Stimulated activated CD4-positive, alpha-beta T cell treated with anti-CD3 and anti-CD28 coated beads, Interleukin-12 subunit alpha, Interleukin-12 subunit beta, amount 100 ng/mL, for 24 hours (primary cell): ENCODE measurements around the gene MPPED1.

Experiments used
- DNase-seq, 2 experiments: peaks; one replicate each; pipeline ENCODE4 v3.0.0-alpha.2; 2020; ENCODE audit warnings: low read depth in 2 of 2

Gene MPPED1

DNA sequence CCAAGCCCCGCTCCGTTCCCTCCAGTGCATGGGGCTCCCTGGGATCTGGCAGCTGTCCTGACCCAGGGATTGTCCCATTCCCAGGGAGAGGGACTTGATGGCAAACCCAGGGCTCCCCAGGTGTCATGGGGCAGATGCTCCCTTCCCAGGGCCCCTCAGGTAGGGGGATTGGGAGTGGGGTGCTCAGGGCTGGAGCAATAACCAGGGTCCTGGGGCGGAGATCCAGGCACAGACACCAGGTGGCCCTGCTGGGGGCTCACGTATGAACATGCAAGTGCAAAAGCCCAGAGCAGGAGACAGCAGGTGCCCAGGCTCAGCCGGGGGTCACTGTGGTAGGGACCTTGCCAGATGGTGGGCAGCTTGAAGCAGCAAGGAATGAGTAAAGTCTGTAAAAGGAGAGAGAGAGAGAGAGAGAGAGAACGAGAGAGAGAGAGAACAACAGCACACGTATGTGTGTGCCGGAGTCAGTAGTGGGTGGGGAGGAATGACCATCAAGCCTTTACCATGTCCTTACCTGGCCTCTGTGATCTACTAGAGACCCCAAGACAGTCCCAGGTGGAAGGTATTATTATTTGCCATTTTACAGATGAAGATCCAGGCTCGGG lies 19.3 kb upstream of the MPPED1 start:
- no peak for DNase-seq

DNA sequence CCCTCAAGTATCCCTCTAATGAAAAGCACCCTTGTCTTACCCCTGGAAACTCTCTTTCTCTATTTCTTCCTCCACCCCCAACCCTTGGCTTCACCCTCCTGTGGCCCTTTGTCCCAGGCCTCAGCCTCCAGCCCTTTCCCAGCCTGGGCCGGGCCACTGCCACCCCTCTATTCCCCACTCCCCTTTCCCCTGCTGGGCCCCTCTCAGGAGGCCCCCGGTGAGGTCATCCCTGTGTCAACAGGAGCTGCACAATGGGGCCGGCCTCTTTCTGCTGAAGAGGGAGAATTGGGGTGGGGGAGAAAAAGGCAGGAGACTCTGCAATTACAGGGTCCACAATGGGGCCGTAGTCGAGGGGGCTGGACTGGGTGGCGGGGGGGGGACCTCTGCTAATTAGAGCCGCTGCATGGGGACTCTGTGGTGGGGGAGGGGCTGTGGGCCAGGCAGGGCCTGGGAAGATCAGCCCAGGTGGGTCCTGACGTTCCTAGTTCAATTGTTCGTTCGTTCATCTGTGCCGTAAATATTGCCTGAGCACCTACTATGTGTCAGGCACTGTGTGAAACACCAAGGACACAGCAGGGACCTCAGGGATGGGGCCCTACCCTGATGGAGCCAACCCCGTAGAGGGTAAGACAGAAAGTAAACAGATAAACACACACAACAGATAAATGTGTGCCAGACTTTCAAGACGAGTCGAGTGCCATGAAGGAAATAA lies 18.5 kb upstream of the MPPED1 start:
- DNase-seq = no peak

DNA sequence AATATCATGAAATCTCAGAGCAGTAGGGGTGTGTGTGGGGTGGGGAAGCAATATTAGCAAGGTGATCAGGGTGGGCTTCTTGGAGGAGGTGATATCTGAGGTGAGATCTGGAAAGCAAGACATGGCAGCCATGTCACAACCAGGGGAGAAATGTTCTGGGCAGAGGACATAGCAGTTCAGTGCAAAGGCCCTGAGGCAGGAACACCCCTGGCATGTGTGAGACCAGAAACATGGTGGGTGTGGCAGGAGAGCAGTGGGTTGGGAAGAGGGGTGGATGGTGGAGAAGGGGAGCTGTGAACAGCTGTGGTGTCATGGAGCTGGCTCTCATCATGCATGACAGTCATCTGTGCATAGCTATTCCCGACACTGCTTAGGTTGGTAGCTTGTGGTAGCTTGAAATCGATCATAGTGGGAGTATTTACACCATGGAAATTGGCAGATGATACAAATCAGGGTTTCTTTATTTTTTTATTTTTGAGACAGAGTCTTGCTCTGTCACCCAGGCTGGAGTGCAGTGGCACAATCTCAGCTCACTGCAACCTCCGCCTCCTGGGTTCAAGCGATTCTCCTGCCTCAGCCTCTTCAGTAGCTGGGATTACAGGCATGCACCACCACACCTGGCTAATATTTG lies 17.9 kb upstream of the MPPED1 start:
- DNase-seq = no peak

DNA sequence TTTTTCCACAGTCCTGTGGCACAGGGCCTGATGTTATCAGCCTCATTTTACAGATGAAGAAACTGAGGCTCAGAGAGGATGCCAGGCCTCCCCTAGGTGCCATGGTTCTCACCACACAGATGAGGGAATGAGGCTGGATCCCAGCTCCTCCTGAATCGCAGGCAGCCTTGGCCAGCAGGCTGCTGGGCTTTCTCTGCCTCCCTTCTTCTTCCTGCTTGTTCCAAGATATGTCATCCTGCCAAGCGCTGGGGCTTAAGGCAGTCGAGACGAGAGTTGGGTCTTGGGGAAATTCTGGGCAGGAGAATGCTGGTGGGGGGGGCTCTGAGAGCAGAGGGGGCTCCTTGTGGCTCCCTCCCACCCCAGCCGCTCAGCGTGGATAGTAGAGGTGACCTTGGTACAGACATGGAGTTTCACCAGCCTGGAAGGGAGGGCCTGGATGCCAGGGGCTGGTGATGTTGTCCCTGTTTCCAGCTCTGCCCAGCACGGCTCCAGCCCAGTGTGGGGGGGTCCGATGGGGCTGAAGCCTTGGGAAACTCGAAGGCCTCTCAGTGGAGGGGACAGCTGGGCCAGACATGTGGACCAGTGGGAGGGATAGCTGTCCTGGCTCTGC lies 16.6 kb upstream of the MPPED1 start:
- no peak for DNase-seq

DNA sequence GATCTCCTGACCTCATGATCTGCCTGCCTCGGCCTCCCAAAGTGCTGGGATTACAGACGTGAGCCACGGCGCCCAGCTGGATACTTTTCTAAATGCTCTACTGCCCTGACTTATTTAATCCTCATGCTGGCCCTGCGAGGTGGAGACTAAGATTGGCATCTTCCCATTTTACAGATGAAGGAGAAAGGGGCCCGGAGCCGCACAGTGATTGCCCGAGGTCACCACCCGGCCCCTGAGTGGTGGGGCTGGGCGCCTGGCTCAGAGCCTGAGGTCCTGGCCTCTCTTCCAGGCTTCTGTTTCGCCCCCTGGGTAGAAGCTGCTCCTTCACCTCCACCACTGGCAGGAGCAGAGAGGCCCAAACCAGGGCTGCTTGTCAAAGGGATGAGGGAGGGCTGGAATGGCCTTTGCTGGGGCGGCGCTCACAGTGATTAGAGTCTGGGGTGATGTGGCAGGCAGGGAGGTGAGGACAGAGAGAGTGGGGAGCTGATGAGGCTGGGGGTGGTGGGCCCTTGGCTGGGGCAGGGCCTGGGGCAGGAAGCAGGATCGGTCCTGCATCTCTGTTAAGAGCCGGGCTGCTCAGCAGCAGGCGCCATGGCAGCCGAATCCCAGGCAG lies 15.4 kb upstream of the MPPED1 start:
- no peak for DNase-seq

DNA sequence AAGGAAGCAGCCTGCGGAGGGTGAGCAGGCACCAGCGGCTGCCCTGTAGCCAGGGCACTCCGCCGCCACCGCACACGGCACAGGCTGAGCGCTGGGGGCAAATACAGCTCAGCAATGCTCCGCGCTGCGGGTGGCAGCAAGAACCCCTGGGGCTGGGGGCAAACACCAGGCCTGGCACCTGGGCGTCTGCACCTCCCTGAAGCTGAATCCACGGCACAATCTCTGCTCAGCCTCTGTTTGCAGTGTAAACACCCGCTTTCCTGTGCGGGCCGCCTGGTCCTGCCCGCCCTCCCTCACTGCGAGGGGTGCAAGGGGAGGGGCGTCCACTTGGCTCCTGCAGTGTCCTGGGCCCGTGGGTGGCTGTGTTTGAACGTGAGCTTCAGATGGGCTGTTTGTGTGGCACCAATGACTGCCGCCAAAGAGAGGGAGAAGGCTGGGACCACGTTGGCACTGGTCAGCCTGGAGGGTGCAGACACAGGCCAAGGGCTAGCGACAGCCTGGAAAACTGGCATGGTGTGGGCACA lies 14.8 kb upstream of the MPPED1 start:
- DNase-seq = no peak

DNA sequence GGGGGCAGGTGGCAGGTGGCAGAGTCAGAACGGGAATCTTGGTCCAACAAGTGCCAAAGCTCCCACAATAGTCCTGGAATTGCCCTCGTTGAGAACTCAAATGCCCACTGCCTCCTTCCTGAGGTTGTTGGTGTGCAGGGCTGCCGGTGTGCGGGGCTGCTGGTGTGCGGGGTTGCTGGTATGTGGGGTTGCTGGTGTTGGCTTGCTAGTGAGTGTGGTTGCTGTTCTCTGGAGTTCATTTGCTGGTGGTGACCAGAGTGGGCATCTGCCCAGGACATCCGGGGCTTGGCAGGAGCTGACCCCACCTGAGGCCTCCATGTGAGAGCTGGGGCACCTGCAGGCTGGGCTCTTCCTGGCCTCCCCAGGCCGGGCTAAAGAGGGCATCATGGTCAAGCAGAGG lies 14.0 kb upstream of the MPPED1 start:
- DNase-seq = no peak

DNA sequence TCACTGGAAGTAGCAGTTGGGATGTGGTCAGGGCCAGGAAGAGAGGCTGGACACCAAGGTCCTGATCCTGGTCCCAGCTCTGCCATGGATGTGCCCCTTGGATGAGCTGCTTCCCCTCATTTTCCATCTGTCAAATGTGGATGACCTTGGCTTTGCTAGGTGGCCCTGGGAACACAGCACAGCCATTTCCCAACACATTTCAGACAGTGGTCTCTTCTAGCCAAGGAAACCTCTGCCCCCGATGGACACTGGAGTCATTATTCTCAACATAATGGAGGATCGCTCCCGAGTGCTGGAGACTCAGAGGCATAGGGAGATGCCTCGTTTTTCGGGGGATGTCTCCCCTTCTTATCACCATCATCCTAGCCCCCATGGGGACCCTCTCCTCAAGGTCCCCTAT lies 13.6 kb upstream of the MPPED1 start:
- DNase-seq = no peak

DNA sequence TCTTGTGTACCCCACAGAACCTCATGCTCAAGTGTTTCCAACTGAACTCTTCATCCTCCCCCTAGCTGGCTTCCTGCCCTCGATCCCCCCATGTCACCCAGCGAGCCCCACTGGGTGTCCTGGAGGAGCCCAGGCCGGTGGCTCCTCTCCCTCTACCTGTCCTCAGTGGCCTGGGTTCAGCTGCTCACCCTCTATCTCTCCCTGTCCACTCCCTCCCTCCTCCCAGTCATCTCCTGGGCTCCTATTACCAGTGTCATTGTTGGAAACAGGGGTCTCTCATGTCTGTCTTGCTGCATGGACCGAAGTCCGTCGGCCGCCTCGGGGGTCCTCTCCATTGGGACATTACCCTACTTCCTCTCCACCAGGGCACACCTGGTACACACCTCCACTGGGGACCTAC lies 12.9 kb upstream of the MPPED1 start:
- DNase-seq = no peak

DNA sequence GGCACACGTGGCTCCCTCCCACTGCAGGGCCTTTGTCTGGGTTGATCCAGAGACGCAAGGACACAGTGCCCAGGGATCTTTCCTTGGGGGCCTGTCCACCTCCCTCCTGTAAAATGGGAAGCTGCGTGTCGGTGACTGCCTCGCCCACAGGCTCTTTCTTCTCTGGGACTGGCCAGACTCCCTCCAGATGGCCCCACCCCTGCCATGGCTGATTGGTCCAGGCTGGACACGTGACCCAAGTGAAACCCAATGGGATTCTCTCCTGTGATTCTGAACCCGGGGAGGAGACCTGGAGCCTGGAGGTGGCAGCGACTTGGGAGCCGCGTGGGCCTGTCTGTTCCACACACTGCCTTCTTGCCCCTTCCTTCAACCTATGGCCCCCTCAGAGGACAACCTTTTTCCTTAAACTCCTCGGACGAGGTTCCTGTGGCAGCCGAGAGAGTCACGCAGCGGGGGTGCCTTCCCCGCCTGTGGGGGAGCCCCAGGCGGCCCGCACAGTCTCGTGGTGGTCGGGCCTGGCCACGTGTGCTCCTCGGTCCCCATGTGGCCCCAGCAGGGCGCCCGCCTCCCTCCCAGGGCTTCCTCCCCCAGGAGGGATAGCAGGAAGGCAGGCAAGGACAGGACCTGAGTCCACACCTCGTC lies 12.4 kb upstream of the MPPED1 start:
- no peak for DNase-seq

DNA sequence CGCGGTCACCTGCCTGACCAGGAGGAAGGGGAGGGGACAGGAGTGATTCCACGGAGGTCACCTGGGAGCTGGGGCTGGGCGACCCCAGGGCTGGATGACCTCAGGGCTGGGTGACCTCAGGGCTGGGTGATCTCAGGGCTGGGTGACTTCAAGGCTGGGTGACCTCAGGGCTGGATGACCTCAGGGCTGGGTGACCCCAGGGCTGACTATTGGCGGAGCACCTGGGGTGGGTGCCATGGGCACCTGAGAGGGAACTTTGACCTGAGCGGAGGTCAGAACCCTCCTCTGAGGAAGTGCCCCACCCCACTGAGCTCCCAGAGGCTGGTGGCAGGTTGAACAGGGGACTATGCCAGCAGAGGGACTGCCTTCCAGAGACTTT lies 11.8 kb upstream of the MPPED1 start:
- no peak for DNase-seq

DNA sequence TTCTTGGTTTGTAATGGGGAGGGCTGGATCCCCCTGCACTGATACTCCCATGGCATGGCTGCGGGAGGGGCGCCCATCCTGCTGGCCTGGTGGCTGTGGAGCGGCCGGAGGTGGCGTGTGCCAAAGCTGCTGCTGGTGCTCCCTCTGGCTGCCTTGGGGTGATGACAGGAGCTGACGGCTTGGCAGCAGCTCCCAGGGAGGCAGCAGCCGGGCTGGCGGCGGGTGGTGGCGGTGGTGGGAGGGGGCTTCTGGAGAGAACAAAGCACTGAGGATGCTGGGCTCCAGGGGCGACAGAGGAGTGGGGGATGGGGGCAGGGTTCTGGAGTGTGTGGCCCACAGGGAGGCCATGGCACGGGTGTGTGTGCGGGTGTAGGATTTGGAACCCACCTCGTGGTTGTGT lies 11.4 kb upstream of the MPPED1 start:
- no peak for DNase-seq

DNA sequence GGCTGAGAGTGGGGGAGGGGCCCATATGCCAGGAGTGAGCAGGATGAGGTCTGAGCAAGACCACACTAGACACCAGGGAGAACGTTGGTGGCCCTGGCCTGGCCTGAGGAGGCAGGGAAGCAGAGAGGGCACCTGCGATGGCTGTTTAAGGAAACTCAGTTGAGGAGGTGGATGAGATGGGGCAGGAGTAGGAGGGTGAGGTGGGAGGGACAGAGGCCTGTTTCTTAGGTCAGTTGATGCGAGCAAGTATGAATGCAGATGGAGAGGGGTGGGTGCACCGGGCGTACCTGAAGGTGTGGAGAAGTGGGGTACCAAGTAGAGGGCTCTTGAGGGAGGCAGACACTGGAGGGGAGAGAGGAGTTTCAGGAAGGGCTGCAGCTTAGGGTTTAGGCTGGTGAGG lies 10.6 kb upstream of the MPPED1 start:
- DNase-seq = no peak

DNA sequence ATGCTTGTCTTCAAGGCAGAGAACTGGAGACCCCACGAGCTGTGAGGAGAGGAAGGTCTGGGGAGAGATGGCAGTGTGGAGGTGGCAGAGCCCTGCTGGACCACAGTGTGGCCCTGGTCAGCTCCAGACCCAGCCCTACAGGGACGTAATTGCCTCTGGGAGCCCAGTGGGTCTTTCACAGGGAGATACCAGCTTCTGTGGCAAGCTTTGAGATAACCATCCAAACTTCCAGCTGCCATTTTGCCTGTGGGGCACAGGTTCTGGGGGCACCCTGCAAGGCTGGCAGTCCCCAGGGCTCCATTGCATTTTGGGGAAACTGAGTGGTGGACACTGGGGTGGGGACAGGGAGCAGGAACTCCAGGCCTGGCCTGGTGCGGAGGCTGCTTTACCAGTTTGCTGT lies 10.2 kb upstream of the MPPED1 start:
- DNase-seq = no peak

DNA sequence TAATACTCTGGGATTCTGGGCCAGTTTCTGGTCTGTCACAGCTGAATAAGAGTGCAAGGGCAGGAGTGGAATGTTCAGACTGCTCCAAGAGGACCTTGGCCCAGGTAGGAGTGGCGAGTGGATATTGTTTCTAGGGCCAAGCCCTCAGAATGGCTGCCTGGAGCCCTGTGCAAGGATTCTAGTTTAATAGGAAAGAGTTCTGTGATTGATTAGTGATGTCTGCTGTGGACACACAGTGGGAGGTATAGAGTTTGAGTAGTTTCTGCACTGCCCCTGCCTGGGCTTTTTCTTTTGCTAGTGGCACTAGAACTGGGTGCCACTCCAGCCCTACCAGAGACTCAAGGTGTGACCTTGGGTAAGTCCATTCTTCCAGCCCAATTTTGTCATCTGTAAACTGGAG lies 9.7 kb upstream of the MPPED1 start:
- DNase-seq = no peak

DNA sequence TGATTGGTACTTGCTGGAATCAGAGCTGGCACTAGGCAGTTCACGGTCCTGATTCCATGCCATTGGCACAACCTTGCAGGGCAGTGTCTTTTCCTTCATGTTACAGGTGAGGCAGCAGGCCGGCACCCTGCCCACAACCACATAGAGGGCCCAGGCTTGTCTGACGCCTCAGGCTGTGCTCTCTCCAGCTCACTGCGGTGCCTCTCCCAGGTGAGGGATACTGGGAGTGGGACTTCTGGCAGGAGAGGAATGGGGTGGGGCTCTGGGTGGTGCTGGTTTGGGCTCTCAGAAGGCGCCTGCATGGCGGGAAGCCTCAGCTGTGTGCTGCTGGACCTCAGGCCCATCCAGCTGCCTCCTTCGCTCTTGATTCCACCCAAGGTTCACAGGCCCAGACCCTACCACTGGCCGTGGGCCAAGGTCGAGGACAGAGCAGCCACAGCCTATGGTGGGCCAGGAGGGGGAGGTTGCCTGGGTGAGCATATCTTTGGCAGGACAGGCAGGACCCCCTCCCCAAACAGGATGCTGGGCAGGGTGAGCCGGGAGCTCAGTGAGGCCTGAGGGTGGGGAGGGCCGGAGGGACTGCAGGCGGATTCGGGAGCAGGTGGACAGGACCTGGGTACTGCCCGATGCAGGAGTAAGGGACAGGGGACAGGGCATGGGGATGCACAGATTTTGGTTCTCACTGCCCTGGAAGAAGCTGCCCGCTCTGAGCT lies 7.0 kb upstream of the MPPED1 start:
- DNase-seq = no peak

DNA sequence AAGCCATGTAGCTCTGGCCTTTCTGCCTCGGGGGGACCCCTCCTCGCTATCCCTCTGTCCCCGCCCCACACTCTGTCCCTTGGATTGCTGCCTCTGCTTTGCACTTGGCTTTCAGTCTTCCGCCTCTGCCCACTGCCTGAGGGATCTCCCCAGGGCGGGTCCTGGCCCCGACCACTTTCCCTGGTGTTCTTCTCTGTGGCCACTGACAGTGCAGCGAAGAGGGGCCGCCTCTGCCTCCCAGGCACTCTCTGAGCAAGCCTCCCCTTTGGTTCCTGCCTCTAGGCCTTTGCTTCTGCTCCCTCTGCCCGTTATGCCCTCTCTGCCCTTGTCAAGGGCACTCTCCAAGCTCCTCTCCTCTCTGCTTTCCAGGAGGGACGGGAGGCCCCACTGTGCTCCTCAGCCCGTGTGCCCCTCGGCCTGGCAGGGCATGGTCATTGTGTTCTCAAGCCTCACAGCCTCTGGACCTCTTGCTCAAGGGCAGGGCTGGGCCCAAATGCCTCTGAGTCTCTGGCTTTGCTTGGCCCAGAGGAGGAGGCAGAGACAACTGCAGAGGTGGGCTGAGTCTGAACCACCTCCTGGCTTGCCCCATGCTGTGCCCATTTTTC lies 5.5 kb upstream of the MPPED1 start:
- DNase-seq = no peak

DNA sequence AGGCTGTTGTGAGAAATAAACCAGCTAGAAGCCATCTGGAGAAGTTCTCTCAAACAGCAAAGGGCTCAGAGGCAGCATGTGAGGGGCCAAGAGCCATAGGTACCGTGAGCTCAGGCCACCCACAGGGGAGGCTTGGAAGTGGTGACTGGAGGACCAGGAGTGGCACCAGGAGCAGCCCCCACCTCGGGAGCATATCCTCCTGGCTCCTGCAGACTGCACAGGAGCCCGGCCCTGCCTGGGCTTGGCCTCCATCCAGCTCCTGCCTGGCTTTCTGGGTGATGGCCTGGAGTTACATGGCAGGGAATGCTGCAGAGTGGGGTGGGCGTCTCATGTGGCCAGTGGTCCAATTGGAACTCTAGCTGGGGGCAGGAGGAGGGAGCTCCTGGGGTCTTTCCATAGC lies 4.2 kb upstream of the MPPED1 start:
- DNase-seq = no peak

DNA sequence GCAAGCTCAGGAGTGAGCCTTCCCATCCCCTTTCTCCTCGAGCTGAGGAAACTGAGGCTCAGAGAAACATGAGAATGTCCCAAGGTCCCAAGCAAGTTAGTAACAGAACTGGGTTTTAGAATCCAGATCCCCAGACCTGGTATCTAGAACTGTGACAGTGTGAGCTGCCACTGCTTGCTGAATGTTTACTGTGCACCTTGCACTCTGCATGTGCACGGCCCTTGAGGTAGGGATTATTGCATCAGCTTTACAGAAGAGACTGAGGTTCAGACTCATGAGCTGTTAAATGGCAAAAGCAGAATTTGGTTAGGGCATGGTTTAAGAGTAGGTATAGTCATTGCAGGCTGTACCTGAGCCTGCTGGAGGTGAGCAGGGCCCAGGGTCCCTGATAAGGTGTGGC lies 3.8 kb upstream of the MPPED1 start:
- DNase-seq = no peak

DNA sequence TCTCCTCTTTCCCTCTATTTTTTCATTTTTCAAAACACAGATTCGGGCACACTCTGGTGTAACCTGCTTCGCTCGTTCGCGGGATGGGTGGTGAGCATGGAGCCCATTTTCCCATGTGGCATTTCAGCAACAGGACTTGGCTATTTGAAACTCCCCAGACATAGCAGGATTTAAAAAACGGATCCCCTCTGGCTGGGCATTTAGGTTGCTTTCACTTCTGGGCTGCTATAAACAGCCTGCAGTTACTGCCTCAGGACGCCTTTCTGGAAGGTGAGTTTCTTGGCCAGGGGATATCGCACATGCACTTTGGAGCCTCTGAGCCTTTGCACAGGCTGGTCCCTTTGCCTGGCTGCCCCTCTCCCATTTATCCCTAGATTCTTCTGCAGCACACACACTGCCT lies 2.8 kb upstream of the MPPED1 start:
- no peak for DNase-seq

DNA sequence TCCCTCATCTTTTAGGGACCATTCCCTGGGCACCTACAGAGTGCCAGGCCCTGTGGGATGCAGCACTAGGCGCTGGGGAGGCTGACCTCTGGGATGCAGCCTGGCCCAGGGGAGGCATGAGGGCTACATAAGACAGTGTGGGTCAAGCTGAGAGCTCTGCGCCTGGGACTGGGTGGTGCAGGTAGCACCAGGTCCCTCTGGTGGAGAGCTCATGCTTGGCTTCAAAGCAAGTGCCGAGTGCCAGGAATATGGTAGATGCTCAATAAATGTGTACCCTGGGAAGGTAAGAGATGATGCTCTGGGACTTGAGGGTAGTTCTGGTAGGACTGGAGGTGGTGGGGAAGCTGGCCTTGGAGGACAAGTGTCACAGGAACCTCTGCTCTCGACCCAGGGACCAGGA lies 2.0 kb upstream of the MPPED1 start:
- DNase-seq = no peak
